B cell (primary cell): ENCODE results near the gene RHNO1. TPM values are rescaled to one million over a fixed set of nuclear protein-coding genes. Genes with fewer than 3 reads are reported as not detected.

Source experiments
- ATAC-seq: fragments of 200-7000 bp; cut with Tn5 transposase; one replicate; pipeline ENCODE4 v1.10.0; 2021; ENCODE audit warnings: low read depth, mild to moderate bottlenecking, moderate number of reproducible peaks, moderate library complexity
- CTCF ChIA-PET: fragments of 350-600 bp; sonication (Branson Sonifier 250); formaldehyde crosslinking; loops from one replicate; lab custom pipeline; 2021; ENCODE audit warnings: antibody characterized with exemption, inconsistent platforms; lab: Charles Lee
- POLR2A ChIA-PET: fragments of 350-600 bp; sonication (Branson Sonifier 250); formaldehyde crosslinking; loops from one replicate; lab custom pipeline; 2021; ENCODE audit warnings: antibody characterized with exemption; lab: Charles Lee
- DNase-seq: peaks from one replicate; pipeline ENCODE4 v3.0.0; 2013
- H2AFZ ChIP-seq: 2 replicates; pipeline ENCODE4 v1.6.1; 2012; ENCODE audit warnings: mild to moderate bottlenecking, low read depth, low read length; ENCODE audit not compliant: insufficient read depth, poor library complexity, severe bottlenecking
- H3K27ac ChIP-seq, 2 donors: 1 replicate in 1 of 2; 2 replicates in 1 of 2; pipeline ENCODE4 v1.5.1; 2012 to 2013; ENCODE audit warnings: low read length in 2 of 2, mild to moderate bottlenecking in 2 of 2, moderate library complexity in 1 of 2
- H3K27me3 ChIP-seq, 4 experiments: fragments of 200-600 bp in 1 of 4; sonication (generic) in 1 of 4; replicated peaks in 1 of 4; 1 replicate in 2 of 4; 2 replicates in 2 of 4; pipeline versions ENCODE4 v1.6.1 to v1.7.0; 2013 to 2016; ENCODE audit warnings: low read length in 3 of 4, mild to moderate bottlenecking in 2 of 4, mixed read lengths in 1 of 4, moderate library complexity in 1 of 4; ENCODE audit not compliant: insufficient read depth in 4 of 4, control insufficient read depth in 3 of 4; ENCODE audit errors: control extremely low read depth in 1 of 4
- H3K36me3 ChIP-seq, 2 experiments: replicated peaks in 1 of 2; 1 replicate in 1 of 2; 2 replicates in 1 of 2; pipeline versions ENCODE4 v1.6.1 to v1.7.1; 2013; ENCODE audit warnings: low read length in 1 of 2; ENCODE audit not compliant: insufficient read depth in 2 of 2, control insufficient read depth in 1 of 2; ENCODE audit errors: control extremely low read depth in 1 of 2, extremely low read depth in 1 of 2
- H3K4me1 ChIP-seq, 2 donors: fragments of 200-600 bp in 1 of 2; sonication (generic) in 1 of 2; 1 replicate in 1 of 2; 2 replicates in 1 of 2; pipeline versions ENCODE4 v1.5.1 to v1.6.1; 2013 to 2017; ENCODE audit warnings: low read length in 2 of 2; ENCODE audit not compliant: control insufficient read depth in 2 of 2, insufficient read depth in 2 of 2
- H3K4me2 ChIP-seq: replicated peaks from 2 replicates; pipeline ENCODE3; 2012; ENCODE audit warnings: mild to moderate bottlenecking, low read depth, low read length; ENCODE audit not compliant: poor library complexity, severe bottlenecking
- H3K4me3 ChIP-seq, 5 experiments: fragments of 200-600 bp in 1 of 5; sonication (generic) in 1 of 5; 1 replicate in 3 of 5; 2 replicates in 2 of 5; pipeline versions ENCODE4 v1.5.1 to v1.7.0; 2011 to 2016; ENCODE audit warnings: low read length in 4 of 5, mild to moderate bottlenecking in 4 of 5, low read depth in 2 of 5, control low read depth in 1 of 5, moderate library complexity in 1 of 5; ENCODE audit not compliant: insufficient read depth in 1 of 5; ENCODE audit errors: control extremely low read depth in 1 of 5, extremely low read depth in 1 of 5
- H3K79me2 ChIP-seq: fragments of 200-600 bp; sonication (generic); one replicate; pipeline ENCODE4 v1.6.0; 2016; ENCODE audit warnings: low read length; ENCODE audit not compliant: control insufficient read depth, insufficient read depth
- H3K9ac ChIP-seq: fragments of 200-600 bp; sonication (generic); 2 replicates; pipeline ENCODE4 v1.6.1; 2017; ENCODE audit warnings: mild to moderate bottlenecking, low read length, moderate library complexity
- H3K9me3 ChIP-seq, 3 donors: one replicate each; pipeline versions ENCODE4 v1.6.1 to v1.7.1; 2013; ENCODE audit warnings: low read length in 2 of 3; ENCODE audit not compliant: control insufficient read depth in 2 of 3, insufficient read depth in 1 of 3; ENCODE audit errors: control extremely low read depth in 1 of 3
- H4K20me1 ChIP-seq: 2 replicates; pipeline ENCODE4 v1.6.0; 2012; ENCODE audit warnings: mild to moderate bottlenecking, low read length; ENCODE audit not compliant: insufficient read depth, control insufficient read depth, poor library complexity, severe bottlenecking
- H3K27ac Mint-ChIP-seq: one replicate; pipeline ENCODE4 v1.8.0; 2021; ENCODE audit warnings: mixed read lengths
- H3K27me3 Mint-ChIP-seq: one replicate; pipeline ENCODE4 v1.8.0; 2021; ENCODE audit warnings: mixed read lengths
- H3K4me1 Mint-ChIP-seq: one replicate; pipeline ENCODE4 v1.8.0; 2021; ENCODE audit warnings: mixed read lengths
- H3K4me3 Mint-ChIP-seq: one replicate; pipeline ENCODE4 v1.8.0; 2021; ENCODE audit warnings: mixed read lengths
- H3K9me3 Mint-ChIP-seq: one replicate; pipeline ENCODE4 v1.8.0; 2022; ENCODE audit warnings: mixed read lengths; ENCODE audit not compliant: insufficient read depth
- EZH2 ChIP-seq: IDR thresholded peaks from 2 replicates; pipeline ENCODE4 v1.6.1; 2012; ENCODE audit warnings: borderline replicate concordance, low read depth, mild to moderate bottlenecking, moderate library complexity, low read length; ENCODE audit not compliant: insufficient read depth, poor library complexity, severe bottlenecking
- WGBS: methylation state at CpG from one replicate; pipeline ENCODE4 v1.1.5; 2013; ENCODE audit warnings: missing lambda C conversion rate; ENCODE audit not compliant: insufficient coverage; 5-methylcytosine and 5-hydroxymethylcytosine counted together
- intact Hi-C: fragments of 100-400 bp; cut with micrococcal nuclease; formaldehyde crosslinking; loops from one replicate; pipeline ENCODE4 v1.10.0; 2022
- polyA plus RNA-seq: library from polyadenylated mRNA; depleted of rRNA; stranded (reverse); fragments of >200 nt; gene quantifications from 2 replicates; pipeline ENCODE4 v1.2.3, GENCODE V29; 2012
- total RNA-seq, 2 donors: library from RNA; stranded (reverse); fragments of 120-200 nt in 1 of 2; gene quantifications; 1 replicate in 1 of 2; 2 replicates in 1 of 2; pipeline versions ENCODE4 v1.2.3 to v1.2.4, GENCODE V29; 2013 to 2022

Gene RHNO1
- total and polyA plus RNA-seq, 2 donors (not counting 1 experiment from before 2014, with no cell fraction given), result 13.3 to 13.5 TPM

DNA sequence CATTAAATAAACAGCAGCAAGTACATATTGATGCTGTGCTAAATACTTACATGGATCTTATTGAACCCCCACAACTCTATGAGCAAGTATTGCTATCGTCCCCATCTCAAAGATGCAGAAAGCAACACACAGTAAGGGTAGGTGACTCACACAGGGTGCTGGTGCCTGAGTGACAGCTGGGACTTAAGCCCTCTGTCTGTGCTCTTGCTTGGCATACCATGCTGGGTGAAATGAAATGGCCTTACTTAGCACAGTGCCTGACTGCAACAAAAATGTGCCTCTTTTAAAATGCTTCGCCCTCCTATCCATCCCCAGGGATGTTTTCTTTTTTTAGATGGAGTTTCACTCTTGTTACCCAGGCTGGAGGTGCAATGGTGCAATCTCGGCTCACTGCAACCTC is 21.0 kb upstream of the RHNO1 start:
- intact Hi-C loops, result loop anchor here (10.0 kb wide), 1 partner anchor 179 kb away; no protein-coding TSS in a partner anchor
- H3K27me3 ChIP-seq, result no peaks in the 10 kb centered on the region
- H3K27ac Mint-ChIP-seq, result no peak overlapping the region

GRCh38 chr12:2857021-2857431 is 20.0 kb upstream of the RHNO1 start, which contains the start of gene TEX52:
TSS of gene TEX52 (minus strand) at chr12:2857039. CDS start at chr12:2857026, 13 bp downstream.
- Histone ChIP-seq H3K4me2 (no peak within 1 kb of the TSS), H3K79me2 (no peaks in the 10 kb centered on the region), H3K36me3 (peaks cover 0 to 10% of the 10 kb centered on the region in 2 experiments), H3K27ac (no peak within 1 kb of the TSS), H2AFZ (no peak within 1 kb of the TSS), H3K9ac (no peak within 1 kb of the TSS), H3K27me3 (no peaks in the 10 kb centered on the region), H3K9me3 (no peaks in the 10 kb centered on the region), H4K20me1 (no peaks in the 10 kb centered on the region), H3K4me1 (no peaks in the 10 kb centered on the region), H3K4me3 (no peak within 1 kb of the TSS)
- ChIA-PET POLR2A (no interaction called here), CTCF (no interaction called here)
- Mint-ChIP-seq H3K4me3 (no peak within 1 kb of the TSS), H3K9me3 (no peaks in the 10 kb centered on the region), H3K27ac (no peak within 1 kb of the TSS), H3K4me1 (no peaks in the 10 kb centered on the region), H3K27me3 (no peaks in the 10 kb centered on the region)
- ATAC-seq, result no peak
- intact Hi-C loops, result loop anchor here (10.0 kb wide), 1 partner anchor 178 kb away; no protein-coding TSS in a partner anchor
- 100% methylated on average over 2 of the region's 3 CpGs for WGBS
- no peak for DNase-seq
- no peak for TF ChIP-seq EZH2

More for the DNA sequence above, 21.0 kb upstream of the RHNO1 start:
- H4K20me1 ChIP-seq, result no peaks in the 10 kb centered on the region
- ATAC-seq (no peak), DNase-seq (no peak)
- Mint-ChIP-seq H3K4me3 (no peak overlapping the region), H3K27me3 (no peaks in the 10 kb centered on the region), H3K9me3 (no peaks in the 10 kb centered on the region), H3K4me1 (no peaks in the 10 kb centered on the region)
- no peak overlapping the region for H3K4me3 ChIP-seq
- H3K9ac ChIP-seq, result no peak overlapping the region
- no peaks in the 10 kb centered on the region for H3K79me2 ChIP-seq
- no peaks in the 10 kb centered on the region for H3K4me1 ChIP-seq
- H2AFZ ChIP-seq, result no peak overlapping the region
- ChIA-PET CTCF (interaction anchor here (3.8 kb wide), 1 partner anchor 88 kb away, joined by 22 read pairs; no protein-coding TSS in a partner anchor), POLR2A (no interaction called here)
- H3K27ac ChIP-seq, result no peak overlapping the region
- 80% methylated on average over 1 of the region's 3 CpGs for WGBS
- H3K4me2 ChIP-seq, result no peak overlapping the region
- peaks cover 0 to 10% of the 10 kb centered on the region in 2 experiments for H3K36me3 ChIP-seq
- H3K9me3 ChIP-seq, result no peaks in the 10 kb centered on the region
- TF ChIP-seq EZH2, result no peak
